NT2/D1 (cell line): Measurements from ENCODE around the gene FCRL5.
"Not testable (repeated sequence)": the region's sequence is repeated elsewhere in the genome, so short reads cannot be mapped to it uniquely, and the experiment has no call there.

ENCODE experiments used
- DNase-seq: peaks from one replicate; pipeline ENCODE4 v3.0.0-alpha.2; 2011; ENCODE audit warnings: low read depth, low spot score
- H3K27me3 ChIP-seq: 2 replicates; pipeline ENCODE4 v1.6.0; 2011; ENCODE audit warnings: mild to moderate bottlenecking; ENCODE audit not compliant: insufficient read length, insufficient read depth
- H3K36me3 ChIP-seq: 2 replicates; pipeline ENCODE4 v1.6.1; 2011; ENCODE audit warnings: mild to moderate bottlenecking, low read length, mixed read lengths; ENCODE audit not compliant: insufficient read depth, insufficient read length
- H3K4me1 ChIP-seq: 2 replicates; pipeline ENCODE4 v1.5.1; 2011; ENCODE audit not compliant: insufficient read depth, insufficient read length
- H3K4me3 ChIP-seq: 2 replicates; pipeline ENCODE4 v1.5.1; 2011; ENCODE audit warnings: low read depth; ENCODE audit not compliant: insufficient read length
- H3K9ac ChIP-seq: 2 replicates; pipeline ENCODE4 v1.6.0; 2011; ENCODE audit warnings: low read depth; ENCODE audit not compliant: insufficient read length
- H3K9me3 ChIP-seq: 2 replicates; pipeline ENCODE4 v1.5.1; 2011; ENCODE audit warnings: mild to moderate bottlenecking, low read length; ENCODE audit not compliant: insufficient read depth
- SUZ12 ChIP-seq: IDR thresholded peaks from 2 replicates; pipeline ENCODE4 v1.6.1; 2011; ENCODE audit not compliant: insufficient read length, insufficient read depth; ENCODE audit errors: extremely low read depth
- YY1 ChIP-seq: IDR thresholded peaks from 2 replicates; pipeline ENCODE4 v1.6.1; 2011; ENCODE audit not compliant: insufficient read length, insufficient read depth
- ZNF274 ChIP-seq: IDR thresholded peaks from 2 replicates; pipeline ENCODE4 v1.6.1; 2011; ENCODE audit warnings: mild to moderate bottlenecking, low read depth, low read length

FCRL5 gene

GRCh38 chr1:157487096-157487495, 65.2 kb downstream of the FCRL5 start:
- TF ChIP-seq SUZ12 (no peak), YY1 (no peak), ZNF274 (no peak)
- no peak for DNase-seq
- no peak overlapping the region for H3K4me3 ChIP-seq
- H3K9me3 ChIP-seq = no peaks in the 10 kb centered on the region
- H3K27me3 ChIP-seq = no peaks in the 10 kb centered on the region
- H3K9ac ChIP-seq = no peak overlapping the region
- peaks cover 4% of the 10 kb centered on the region for H3K4me1 ChIP-seq
- no peaks in the 10 kb centered on the region for H3K36me3 ChIP-seq

- not testable (repeated sequence) for DNase-seq, H3K9ac ChIP-seq, H3K4me1 ChIP-seq, H3K36me3 ChIP-seq, H3K9me3 ChIP-seq, H3K4me3 ChIP-seq, H3K27me3 ChIP-seq
These were observed 65.9 kb downstream of the FCRL5 start for GRCh38 chr1:157486400-157486799.

- TF ChIP-seq ZNF274 (no peak), YY1 (no peak), SUZ12 (no peak)
These were observed 66.5 kb downstream of the FCRL5 start for GRCh38 chr1:157485793-157486192.

GRCh38 chr1:157484573-157484972, 67.7 kb downstream of the FCRL5 start:
- no peak for DNase-seq
- Histone ChIP-seq H3K9ac (no peak overlapping the region), H3K4me1 (no peaks in the 10 kb centered on the region), H3K9me3 (no peaks in the 10 kb centered on the region), H3K27me3 (no peaks in the 10 kb centered on the region), H3K36me3 (no peaks in the 10 kb centered on the region), H3K4me3 (no peak overlapping the region)
- no peak for TF ChIP-seq ZNF274
- TF ChIP-seq SUZ12 = no peak
- no peak for TF ChIP-seq YY1

More at GRCh38 chr1:157485793-157486192, 66.5 kb downstream of the FCRL5 start:
- Histone ChIP-seq H3K27me3 (no peaks in the 10 kb centered on the region), H3K4me3 (no peak overlapping the region), H3K9me3 (no peaks in the 10 kb centered on the region), H3K9ac (no peak overlapping the region), H3K4me1 (peaks cover 4% of the 10 kb centered on the region), H3K36me3 (no peaks in the 10 kb centered on the region)
- DNase-seq = no peak

GRCh38 chr1:157483635-157484034, 68.7 kb downstream of the FCRL5 start:
- peaks cover 6% of the 10 kb centered on the region; the same call in 1 of the 2 replicates for H3K9me3 ChIP-seq
- H3K4me1 ChIP-seq = no peaks in the 10 kb centered on the region
- H3K36me3 ChIP-seq = no peaks in the 10 kb centered on the region
- no peaks in the 10 kb centered on the region for H3K27me3 ChIP-seq
- TF ChIP-seq YY1 = no peak
- no peak for TF ChIP-seq SUZ12
- no peak for TF ChIP-seq ZNF274
- H3K9ac ChIP-seq = no peak overlapping the region
- DNase-seq = no peak
- H3K4me3 ChIP-seq = no peak overlapping the region

- peaks cover 14% of the 10 kb centered on the region for H3K9me3 ChIP-seq
- no peak overlapping the region for H3K4me3 ChIP-seq
- no peak for TF ChIP-seq YY1
- TF ChIP-seq ZNF274 = no peak
- TF ChIP-seq SUZ12 = no peak
- no peaks in the 10 kb centered on the region for H3K36me3 ChIP-seq
- H3K4me1 ChIP-seq = no peaks in the 10 kb centered on the region
- H3K27me3 ChIP-seq = no peaks in the 10 kb centered on the region
- no peak for DNase-seq
- H3K9ac ChIP-seq = no peak overlapping the region
These were observed 69.6 kb downstream of the FCRL5 start for GRCh38 chr1:157482717-157483116.

- no peak for TF ChIP-seq YY1
- TF ChIP-seq ZNF274 = no peak
- TF ChIP-seq SUZ12 = no peak
These were observed 70.1 kb downstream of the FCRL5 start for GRCh38 chr1:157482174-157482573.

GRCh38 chr1:157478030-157478429, 74.3 kb downstream of the FCRL5 start:
- Histone ChIP-seq H3K9ac (no peak overlapping the region), H3K4me3 (no peak overlapping the region), H3K4me1 (no peaks in the 10 kb centered on the region), H3K36me3 (no peaks in the 10 kb centered on the region), H3K9me3 (peaks cover 31% of the 10 kb centered on the region), H3K27me3 (no peaks in the 10 kb centered on the region)
- no peak for DNase-seq
- TF ChIP-seq YY1 = no peak
- TF ChIP-seq ZNF274 = no peak
- no peak for TF ChIP-seq SUZ12

More at GRCh38 chr1:157482174-157482573, 70.1 kb downstream of the FCRL5 start:
- no peaks in the 10 kb centered on the region for H3K27me3 ChIP-seq
- no peak overlapping the region for H3K9ac ChIP-seq
- H3K4me3 ChIP-seq = no peak overlapping the region
- no peak for DNase-seq
- no peaks in the 10 kb centered on the region for H3K4me1 ChIP-seq
- H3K9me3 ChIP-seq = peaks cover 14% of the 10 kb centered on the region
- H3K36me3 ChIP-seq = no peaks in the 10 kb centered on the region
